NCI-H2029 treated with DMSO at 0.1 percent for 48 hours (cell line): Measurements from ENCODE around the gene SUMF1.

Experiments used
- DNase-seq: peaks from one replicate; lab custom pipeline; 2025; lab: John Stamatoyannopoulos, UW

The SUMF1 gene

GRCh38 chr3:4497843-4498324 is 30.8 kb upstream of the SUMF1 start:
- no peak for DNase-seq

- DNase-seq: no peak
Observed at GRCh38 chr3:4497005-4497692, 30.1 kb upstream of the SUMF1 start.

GRCh38 chr3:4496087-4496452 is 29.0 kb upstream of the SUMF1 start:
- DNase-seq: no peak

GRCh38 chr3:4495294-4496086 is 28.4 kb upstream of the SUMF1 start:
- no peak for DNase-seq

- no peak for DNase-seq
Observed at GRCh38 chr3:4494895-4495264, 27.8 kb upstream of the SUMF1 start.

- DNase-seq: no peak
Observed at GRCh38 chr3:4493941-4494894, 27.1 kb upstream of the SUMF1 start.

- DNase-seq: peak; percentile 58
Observed at GRCh38 chr3:4493014-4493940, 26.2 kb upstream of the SUMF1 start, which contains the start of gene ITPR1. ITPR1 (plus strand) TSS chr3:4493348; CDS start chr3:4516492, 23,144 bp downstream.

- DNase-seq: no peak
Observed at GRCh38 chr3:4492208-4493013, 25.3 kb upstream of the SUMF1 start.

GRCh38 chr3:4491855-4492207 is 24.8 kb upstream of the SUMF1 start:
- no peak for DNase-seq

- no peak for DNase-seq
Observed at GRCh38 chr3:4478261-4478660, 11.2 kb upstream of the SUMF1 start.

- no peak for DNase-seq
Observed at GRCh38 chr3:4476496-4476895, 9.4 kb upstream of the SUMF1 start.

- no peak for DNase-seq
Observed at GRCh38 chr3:4475804-4476203, 8.7 kb upstream of the SUMF1 start.

GRCh38 chr3:4474683-4475490 is 7.8 kb upstream of the SUMF1 start:
- DNase-seq: no peak

- DNase-seq: no peak
Observed at GRCh38 chr3:4472766-4473165, 5.7 kb upstream of the SUMF1 start.

GRCh38 chr3:4472312-4472711 is 5.2 kb upstream of the SUMF1 start:
- no peak for DNase-seq

- DNase-seq: no peak
Observed at GRCh38 chr3:4471907-4472306, 4.8 kb upstream of the SUMF1 start.

GRCh38 chr3:4467522-4467867 is 426 bp upstream of the SUMF1 start:
- no peak for DNase-seq

GRCh38 chr3:4464576-4464975 is 2.5 kb downstream of the SUMF1 start:
- no peak for DNase-seq

GRCh38 chr3:4462369-4463040 is 4.6 kb downstream of the SUMF1 start:
- DNase-seq: no peak
